ENCODE results near the gene KIF9. TPM values are rescaled to one million over a fixed set of nuclear protein-coding genes. Genes with fewer than 3 reads are reported as not detected.

KIF9 gene
- total and polyA plus RNA-seq, 2 of the 8 experiments (the other 6 are each of a cell fraction or from before 2014, with no cell fraction given) = 5.0 to 8.0 TPM

GRCh38 chr3:47296562-47297302, 14.1 kb upstream of the KIF9 start:
- H3K14ac ChIP-seq (ENCODE audit: insufficient read length) = no peak overlapping the region
- peaks cover 10 to 14% of the 10 kb centered on the region in 2 experiments for H4K20me1 ChIP-seq (replicated peaks in 1 of 2; ENCODE audit: control insufficient read depth in 1 of 2, insufficient read depth in 2 of 2, low read length in 2 of 2)
- no peak overlapping the region for H2AFZ ChIP-seq (ENCODE audit: low read length)
- H3K9me3 ChIP-seq (ENCODE audit: insufficient read depth in 2 of 2, low read depth in 1 of 2, low read length in 1 of 2) = no peaks in the 10 kb centered on the region
- H4K8ac ChIP-seq (ENCODE audit: extremely low read depth, insufficient read depth, low read length) = no peak overlapping the region
- H3K23me2 ChIP-seq (ENCODE audit: low read depth, low read length) = no peaks in the 10 kb centered on the region
- no peak overlapping the region for H3K56ac ChIP-seq (replicated peaks; ENCODE audit: insufficient read length, low read depth, low read length)
- H2BK12ac ChIP-seq (ENCODE audit: low read depth, low read length) = no peak overlapping the region
- no peak overlapping the region for H2BK20ac ChIP-seq (ENCODE audit: low read length)
- peaks cover 2% of the 10 kb centered on the region for H3K79me1 ChIP-seq (ENCODE audit: low read depth, low read length)
- no peak overlapping the region for H2BK120ac ChIP-seq (replicated peaks; ENCODE audit: low read depth, low read length)
- no peaks in the 10 kb centered on the region; a peak in 2 of 8 replicates for H3K36me3 ChIP-seq (ENCODE audit: control insufficient read depth in 2 of 4, insufficient read depth in 4 of 4, low read length in 3 of 4)
- DNase-seq (ENCODE audit: low read depth in 1 of 2, low spot score in 2 of 2) (no peak), FAIRE-seq (no peak)
- no peak overlapping the region for H3K4me2 ChIP-seq (ENCODE audit: insufficient read depth in 1 of 2, low read depth in 2 of 2, low read length in 2 of 2)
- no peak overlapping the region for H2BK5ac ChIP-seq (ENCODE audit: low read depth, low read length)
- H3K4ac ChIP-seq (replicated peaks; ENCODE audit: insufficient read length, low read depth, low read length) = no peak overlapping the region
- no peaks in the 10 kb centered on the region; a peak in 1 of 7 replicates for H3K4me1 ChIP-seq (replicated peaks in 1 of 4; ENCODE audit: control insufficient read depth in 3 of 4, insufficient read depth in 4 of 4, low read length in 3 of 4)
- H4K5ac ChIP-seq (ENCODE audit: insufficient read length, low read depth, low read length) = no peak overlapping the region
- POLR2A ChIA-PET (ENCODE audit: partially characterized antibody) = interaction anchor here (0.6 to 1.8 kb wide), 4 partner anchors 11 to 598 kb away, joined by 3 to 8 read pairs (median 4); partner anchors contain the start of genes KIF9 and KLHL18
- H4K91ac ChIP-seq (replicated peaks; ENCODE audit: insufficient read length, low read length) = no peak overlapping the region
- no peak overlapping the region for H3K27ac ChIP-seq (ENCODE audit: low read depth, low read length)
- no peak overlapping the region for H3K18ac ChIP-seq (ENCODE audit: extremely low read depth, low read length)
- H3K9ac ChIP-seq (replicated peaks in 1 of 4; ENCODE audit: extremely low read depth in 1 of 4, low read depth in 3 of 4, low read length in 3 of 4) = no peak overlapping the region
- H3K79me2 ChIP-seq (ENCODE audit: control insufficient read depth in 1 of 2, insufficient read depth in 2 of 2, low read length in 2 of 2) = peaks cover 0 to 70% of the 10 kb centered on the region in 2 experiments; a peak in 2 of 4 replicates
- TF ChIP-seq ASH2L (IDR thresholded peaks at IDR 0.05; ENCODE audit: low read length) (no peak), CBX8 (IDR thresholded peaks at IDR 0.05; ENCODE audit: borderline replicate concordance, low read depth, low read length) (no peak), MAX (IDR thresholded peaks at IDR 0.05) (no peak), GABPA (IDR thresholded peaks at IDR 0.05; ENCODE audit: borderline replicate concordance, insufficient read depth, low read length) (no peak), NANOG (IDR thresholded peaks at IDR 0.05; ENCODE audit: insufficient read depth, low read depth, low read length, poor library complexity, severe bottlenecking) (no peak), PHF8 (conservative IDR thresholded peaks at IDR 0.05; ENCODE audit: low read depth, low read length) (no peak), CTBP2 (IDR thresholded peaks at IDR 0.05; ENCODE audit: borderline replicate concordance, insufficient read depth, insufficient read length, low read length) (no peak), CREB1 (IDR thresholded peaks at IDR 0.05) (no peak)
- H2BK15ac ChIP-seq (ENCODE audit: low read length) = no peak overlapping the region
- H3K23ac ChIP-seq (ENCODE audit: insufficient read length) = no peak overlapping the region
- H2AK5ac ChIP-seq (ENCODE audit: low read depth, low read length) = no peak overlapping the region
- CTCF ChIA-PET (ENCODE audit: partially characterized antibody) = interaction anchor here (0.5 to 1.3 kb wide), 4 partner anchors 11 to 74 kb away, joined by 3 to 4 read pairs (median 4); no protein-coding TSS in a partner anchor
- 86% methylated on average over 2 of the region's 2 CpGs; no CpG with 5 or more reads in 1 of the 2 experiments for WGBS, 2 experiments (ENCODE audit: extremely low coverage in 1 of 2, insufficient coverage in 1 of 2, insufficient read length in 1 of 2, insufficient replicate concordance in 2 of 2, low coverage in 1 of 2, low lambda C conversion rate in 2 of 2, missing lambda C conversion rate in 1 of 2)
- H3K27me3 ChIP-seq (replicated peaks in 1 of 4; ENCODE audit: control insufficient read depth in 3 of 4, extremely low read depth in 1 of 4, insufficient read depth in 3 of 4, low read length in 3 of 4) = no peaks in the 10 kb centered on the region
- no peak overlapping the region for H3K4me3 ChIP-seq (ENCODE audit: extremely low read depth in 1 of 4, insufficient read depth in 2 of 4, low read depth in 3 of 4, low read length in 4 of 4)
